SK-N-SH (cell line): ENCODE data around the gene ARL8A.

Experiments used
- EZH2phosphoT487 ChIP-seq: fragments of 200-600 bp; sonication (generic); IDR thresholded peaks from 2 replicates; pipeline ENCODE4 v1.6.1; 2017; ENCODE audit warnings: low read depth, mixed run types, mild to moderate bottlenecking, antibody characterized with exemption, moderate library complexity, borderline replicate concordance
- FOSL2 ChIP-seq: IDR thresholded peaks from 2 replicates; pipeline ENCODE4 v1.4.0; 2012; ENCODE audit warnings: low read depth, mild to moderate bottlenecking, moderate library complexity, borderline replicate concordance
- GATA2 ChIP-seq: sonication (generic); formaldehyde crosslinking; IDR thresholded peaks from 2 replicates; pipeline ENCODE4 v1.5.0; 2020; ENCODE audit warnings: mild to moderate bottlenecking, missing genetic modification reagents
- MEF2A ChIP-seq: IDR thresholded peaks from 2 replicates; pipeline ENCODE4 v1.4.0; 2012; ENCODE audit warnings: low read depth, borderline replicate concordance
- RAD21 ChIP-seq: IDR thresholded peaks from 2 replicates; pipeline ENCODE4 v1.6.1; 2012; ENCODE audit warnings: mild to moderate bottlenecking, low read length
- RCOR1 ChIP-seq: fragments of 150-350 bp; IDR thresholded peaks from 2 replicates; pipeline ENCODE4 v1.6.1; 2017; ENCODE audit warnings: antibody characterized with exemption, low read length
- SIN3A ChIP-seq: IDR thresholded peaks from 2 replicates; pipeline ENCODE4 v1.6.1; 2012; ENCODE audit warnings: low read depth, mild to moderate bottlenecking, low read length, moderate library complexity, borderline replicate concordance
- TEAD4 ChIP-seq: IDR thresholded peaks from 2 replicates; pipeline ENCODE4 v1.4.0; 2012; ENCODE audit warnings: mild to moderate bottlenecking, borderline replicate concordance; ENCODE audit not compliant: insufficient read depth
- TF ChIP-seq, protein P1 (sequence below): IDR thresholded peaks from 2 replicates; pipeline ENCODE4 v1.6.1; 2012; ENCODE audit warnings: mild to moderate bottlenecking, low read depth, low read length, moderate library complexity
- TF ChIP-seq, protein P2 (sequence below): fragments of 200-600 bp; sonication (generic); IDR thresholded peaks from 2 replicates; pipeline ENCODE4 v1.6.1; 2017; ENCODE audit warnings: antibody characterized with exemption, mild to moderate bottlenecking, moderate library complexity
- TF ChIP-seq, protein P3 (sequence below): IDR thresholded peaks from 2 replicates; pipeline ENCODE4 v1.4.0; 2012; ENCODE audit warnings: low read depth
- TF ChIP-seq, protein P4 (sequence below): IDR thresholded peaks from 2 replicates; pipeline ENCODE4; 2012

DNA sequence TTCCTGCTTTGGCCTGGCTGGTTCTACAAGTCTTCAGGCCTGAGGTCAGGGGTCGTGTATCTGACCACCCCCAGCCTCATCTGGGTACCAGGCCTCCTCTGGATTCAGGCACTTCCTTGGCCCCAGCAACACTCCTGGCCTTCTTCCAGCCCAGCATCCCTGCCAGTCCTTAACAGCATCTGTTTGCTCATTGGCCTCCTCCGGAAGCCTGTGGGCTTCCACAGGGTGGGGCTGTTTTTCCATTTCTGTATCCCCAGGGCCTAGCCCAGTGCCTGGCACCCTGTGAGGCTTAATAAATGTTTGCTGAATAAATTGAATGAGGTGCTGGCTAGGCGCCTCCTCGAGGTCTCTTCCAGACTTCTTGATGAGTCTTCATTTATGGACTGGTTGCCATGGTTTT lies 43.4 kb downstream of the ARL8A start:
- TF ChIP-seq EZH2phosphoT487 (no peak), TEAD4 (no peak), MEF2A (no peak), FOSL2 (no peak), RCOR1 (no peak), RAD21 (no peak; the same call in 1 of the 2 replicates), GATA2 (CRISPR knock-in tag) (no peak), SIN3A (no peak)
- TF ChIP-seq, protein P1, sequence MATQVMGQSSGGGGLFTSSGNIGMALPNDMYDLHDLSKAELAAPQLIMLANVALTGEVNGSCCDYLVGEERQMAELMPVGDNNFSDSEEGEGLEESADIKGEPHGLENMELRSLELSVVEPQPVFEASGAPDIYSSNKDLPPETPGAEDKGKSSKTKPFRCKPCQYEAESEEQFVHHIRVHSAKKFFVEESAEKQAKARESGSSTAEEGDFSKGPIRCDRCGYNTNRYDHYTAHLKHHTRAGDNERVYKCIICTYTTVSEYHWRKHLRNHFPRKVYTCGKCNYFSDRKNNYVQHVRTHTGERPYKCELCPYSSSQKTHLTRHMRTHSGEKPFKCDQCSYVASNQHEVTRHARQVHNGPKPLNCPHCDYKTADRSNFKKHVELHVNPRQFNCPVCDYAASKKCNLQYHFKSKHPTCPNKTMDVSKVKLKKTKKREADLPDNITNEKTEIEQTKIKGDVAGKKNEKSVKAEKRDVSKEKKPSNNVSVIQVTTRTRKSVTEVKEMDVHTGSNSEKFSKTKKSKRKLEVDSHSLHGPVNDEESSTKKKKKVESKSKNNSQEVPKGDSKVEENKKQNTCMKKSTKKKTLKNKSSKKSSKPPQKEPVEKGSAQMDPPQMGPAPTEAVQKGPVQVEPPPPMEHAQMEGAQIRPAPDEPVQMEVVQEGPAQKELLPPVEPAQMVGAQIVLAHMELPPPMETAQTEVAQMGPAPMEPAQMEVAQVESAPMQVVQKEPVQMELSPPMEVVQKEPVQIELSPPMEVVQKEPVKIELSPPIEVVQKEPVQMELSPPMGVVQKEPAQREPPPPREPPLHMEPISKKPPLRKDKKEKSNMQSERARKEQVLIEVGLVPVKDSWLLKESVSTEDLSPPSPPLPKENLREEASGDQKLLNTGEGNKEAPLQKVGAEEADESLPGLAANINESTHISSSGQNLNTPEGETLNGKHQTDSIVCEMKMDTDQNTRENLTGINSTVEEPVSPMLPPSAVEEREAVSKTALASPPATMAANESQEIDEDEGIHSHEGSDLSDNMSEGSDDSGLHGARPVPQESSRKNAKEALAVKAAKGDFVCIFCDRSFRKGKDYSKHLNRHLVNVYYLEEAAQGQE = no peak
- TF ChIP-seq, protein P2, sequence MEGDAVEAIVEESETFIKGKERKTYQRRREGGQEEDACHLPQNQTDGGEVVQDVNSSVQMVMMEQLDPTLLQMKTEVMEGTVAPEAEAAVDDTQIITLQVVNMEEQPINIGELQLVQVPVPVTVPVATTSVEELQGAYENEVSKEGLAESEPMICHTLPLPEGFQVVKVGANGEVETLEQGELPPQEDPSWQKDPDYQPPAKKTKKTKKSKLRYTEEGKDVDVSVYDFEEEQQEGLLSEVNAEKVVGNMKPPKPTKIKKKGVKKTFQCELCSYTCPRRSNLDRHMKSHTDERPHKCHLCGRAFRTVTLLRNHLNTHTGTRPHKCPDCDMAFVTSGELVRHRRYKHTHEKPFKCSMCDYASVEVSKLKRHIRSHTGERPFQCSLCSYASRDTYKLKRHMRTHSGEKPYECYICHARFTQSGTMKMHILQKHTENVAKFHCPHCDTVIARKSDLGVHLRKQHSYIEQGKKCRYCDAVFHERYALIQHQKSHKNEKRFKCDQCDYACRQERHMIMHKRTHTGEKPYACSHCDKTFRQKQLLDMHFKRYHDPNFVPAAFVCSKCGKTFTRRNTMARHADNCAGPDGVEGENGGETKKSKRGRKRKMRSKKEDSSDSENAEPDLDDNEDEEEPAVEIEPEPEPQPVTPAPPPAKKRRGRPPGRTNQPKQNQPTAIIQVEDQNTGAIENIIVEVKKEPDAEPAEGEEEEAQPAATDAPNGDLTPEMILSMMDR = no peak
- TF ChIP-seq, protein P3, sequence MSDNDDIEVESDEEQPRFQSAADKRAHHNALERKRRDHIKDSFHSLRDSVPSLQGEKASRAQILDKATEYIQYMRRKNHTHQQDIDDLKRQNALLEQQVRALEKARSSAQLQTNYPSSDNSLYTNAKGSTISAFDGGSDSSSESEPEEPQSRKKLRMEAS = no peak
- TF ChIP-seq, protein P4, sequence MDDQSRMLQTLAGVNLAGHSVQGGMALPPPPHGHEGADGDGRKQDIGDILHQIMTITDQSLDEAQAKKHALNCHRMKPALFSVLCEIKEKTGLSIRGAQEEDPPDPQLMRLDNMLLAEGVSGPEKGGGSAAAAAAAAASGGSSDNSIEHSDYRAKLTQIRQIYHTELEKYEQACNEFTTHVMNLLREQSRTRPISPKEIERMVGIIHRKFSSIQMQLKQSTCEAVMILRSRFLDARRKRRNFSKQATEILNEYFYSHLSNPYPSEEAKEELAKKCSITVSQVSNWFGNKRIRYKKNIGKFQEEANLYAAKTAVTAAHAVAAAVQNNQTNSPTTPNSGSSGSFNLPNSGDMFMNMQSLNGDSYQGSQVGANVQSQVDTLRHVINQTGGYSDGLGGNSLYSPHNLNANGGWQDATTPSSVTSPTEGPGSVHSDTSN = no peak
